Neural cell (in vitro differentiated cells): ENCODE measurements around the gene IPP. TPM values are rescaled to one million over a fixed set of nuclear protein-coding genes. Genes with fewer than 3 reads are reported as not detected.
"Not testable (repeated sequence)": the region's sequence is repeated elsewhere in the genome, so short reads cannot be mapped to it uniquely, and the experiment has no call there.

Experiments used
- H2AFZ ChIP-seq: fragments of 200-600, 300-800 bp; sonication (generic), shearing (Covaris generic); 2 replicates; pipeline ENCODE4 v1.6.0; 2014; ENCODE audit warnings: low read depth, mild to moderate bottlenecking, antibody characterized with exemption, low read length, moderate library complexity
- H3F3A ChIP-seq: fragments of 200-600 bp; shearing (Covaris generic); 2 replicates; pipeline ENCODE4 v1.6.1; 2016; ENCODE audit warnings: mild to moderate bottlenecking, moderate library complexity, mixed read lengths, antibody characterized with exemption, low read length; ENCODE audit not compliant: insufficient read depth, poor library complexity, severe bottlenecking
- H3K27ac ChIP-seq: fragments of 200-600, 300-800 bp; sonication (generic), shearing (Covaris generic); 2 replicates; pipeline ENCODE4 v1.5.1; 2014; ENCODE audit warnings: mild to moderate bottlenecking, low read length, moderate library complexity
- H3K27me3 ChIP-seq: fragments of 300-800, 200-600 bp; sonication (generic), shearing (Covaris generic); 2 replicates; pipeline ENCODE4 v1.6.0; 2014; ENCODE audit warnings: mild to moderate bottlenecking, low read depth, low read length, moderate library complexity; ENCODE audit not compliant: insufficient read depth
- H3K36me3 ChIP-seq: fragments of 300-800, 200-600 bp; sonication (generic), shearing (Covaris generic); 2 replicates; pipeline ENCODE4 v1.5.1; 2014; ENCODE audit warnings: mild to moderate bottlenecking, antibody characterized with exemption, low read length, moderate library complexity; ENCODE audit not compliant: insufficient read depth
- H3K4me2 ChIP-seq: fragments of 300-800, 200-600 bp; sonication (generic), shearing (Covaris generic); 2 replicates; pipeline ENCODE4 v1.6.0; 2014; ENCODE audit warnings: mild to moderate bottlenecking, low read length
- H3K4me3 ChIP-seq: fragments of 300-800, 200-600 bp; sonication (generic), shearing (Covaris generic); 2 replicates; pipeline ENCODE4 v1.5.1; 2014; ENCODE audit warnings: mild to moderate bottlenecking, low read length, moderate library complexity
- H3K79me2 ChIP-seq: fragments of 200-600 bp; shearing (Covaris generic); replicated peaks from 2 replicates; pipeline ENCODE4 v1.6.0; 2014; ENCODE audit warnings: mild to moderate bottlenecking, low read length, moderate library complexity; ENCODE audit not compliant: insufficient read depth
- H3K9ac ChIP-seq: fragments of 300-800, 200-600 bp; sonication (generic), shearing (Covaris generic); 2 replicates; pipeline ENCODE4 v1.6.1; 2016; ENCODE audit warnings: mild to moderate bottlenecking, low read length, mixed read lengths
- H3K9me2 ChIP-seq: fragments of 200-600 bp; shearing (Covaris generic); 2 replicates; pipeline ENCODE4 v1.6.1; 2016; ENCODE audit warnings: mild to moderate bottlenecking, low read length, mixed read lengths; ENCODE audit not compliant: insufficient read depth
- H3K9me3 ChIP-seq: fragments of 200-600, 300-800 bp; sonication (generic), shearing (Covaris generic); 2 replicates; pipeline ENCODE4 v1.6.1; 2016; ENCODE audit warnings: mild to moderate bottlenecking, mixed run types, low read length, moderate library complexity, mixed read lengths
- H4K20me1 ChIP-seq: fragments of 200-600 bp; shearing (Covaris generic); 2 replicates; pipeline ENCODE4 v1.6.1; 2016; ENCODE audit warnings: mild to moderate bottlenecking, mixed run types; ENCODE audit not compliant: insufficient read depth
- CTCF ChIP-seq: fragments of 450-650 bp; IDR thresholded peaks from 2 replicates; pipeline ENCODE4 v1.5.1; 2014; ENCODE audit warnings: antibody characterized with exemption, mild to moderate bottlenecking, moderate library complexity; ENCODE audit not compliant: poor library complexity, severe bottlenecking
- EP300 ChIP-seq: fragments of 450-650 bp; conservative IDR thresholded peaks from 2 replicates; pipeline ENCODE4 v1.6.1; 2014; ENCODE audit warnings: antibody characterized with exemption, mild to moderate bottlenecking, moderate library complexity; ENCODE audit not compliant: poor library complexity, severe bottlenecking
- EZH2 ChIP-seq: fragments of 200-600, 300-800 bp; shearing (Covaris generic), sonication (generic); IDR thresholded peaks from 2 replicates; pipeline ENCODE4 v1.6.1; 2014; ENCODE audit warnings: antibody characterized with exemption, low read length, borderline replicate concordance, mild to moderate bottlenecking; ENCODE audit not compliant: insufficient read depth, poor library complexity, severe bottlenecking
- MXI1 ChIP-seq: fragments of 450-650 bp; conservative IDR thresholded peaks from 2 replicates; pipeline ENCODE4 v1.6.1; 2014; ENCODE audit warnings: antibody characterized with exemption, mild to moderate bottlenecking; ENCODE audit not compliant: poor library complexity, severe bottlenecking
- RAD21 ChIP-seq: fragments of 450-650 bp; conservative IDR thresholded peaks from 2 replicates; pipeline ENCODE4 v1.6.1; 2014; ENCODE audit warnings: antibody characterized with exemption, mild to moderate bottlenecking, moderate library complexity
- SMC3 ChIP-seq: fragments of 450-650 bp; conservative IDR thresholded peaks from 2 replicates; pipeline ENCODE4 v1.6.1; 2014; ENCODE audit warnings: antibody characterized with exemption, mild to moderate bottlenecking, moderate library complexity; ENCODE audit not compliant: poor library complexity
- TAF1 ChIP-seq: IDR thresholded peaks from 2 replicates; pipeline ENCODE4 v1.6.1; 2012; ENCODE audit warnings: low read depth
- polyA plus RNA-seq: library from polyadenylated mRNA; depleted of rRNA; stranded (reverse); fragments of >200 nt; gene quantifications from 2 replicates; pipeline ENCODE4 v1.2.3, GENCODE V29; 2014
- TF ChIP-seq, protein P1 (sequence below): IDR thresholded peaks from 2 replicates; pipeline ENCODE4 v1.6.1; 2012; ENCODE audit warnings: borderline replicate concordance

The IPP gene
- polyA plus RNA-seq, 1 donor from 2014 or later: 8.3 TPM

- Histone ChIP-seq H3K4me3 (no peak overlapping the region), H3K27ac (no peak overlapping the region), H3K9ac (no peak overlapping the region), H3K9me3 (no peaks in the 10 kb centered on the region), H2AFZ (no peak overlapping the region), H3K27me3 (no peaks in the 10 kb centered on the region), H3K4me2 (no peak overlapping the region), H3K9me2 (no peaks in the 10 kb centered on the region), H3K79me2 (no peaks in the 10 kb centered on the region), H4K20me1 (no peaks in the 10 kb centered on the region), H3F3A (no peaks in the 10 kb centered on the region), H3K36me3 (no peaks in the 10 kb centered on the region)
- no peak for TF ChIP-seq CTCF
These were observed 1.6 kb upstream of the IPP start for GRCh38 chr1:45752014-45752413.

DNA sequence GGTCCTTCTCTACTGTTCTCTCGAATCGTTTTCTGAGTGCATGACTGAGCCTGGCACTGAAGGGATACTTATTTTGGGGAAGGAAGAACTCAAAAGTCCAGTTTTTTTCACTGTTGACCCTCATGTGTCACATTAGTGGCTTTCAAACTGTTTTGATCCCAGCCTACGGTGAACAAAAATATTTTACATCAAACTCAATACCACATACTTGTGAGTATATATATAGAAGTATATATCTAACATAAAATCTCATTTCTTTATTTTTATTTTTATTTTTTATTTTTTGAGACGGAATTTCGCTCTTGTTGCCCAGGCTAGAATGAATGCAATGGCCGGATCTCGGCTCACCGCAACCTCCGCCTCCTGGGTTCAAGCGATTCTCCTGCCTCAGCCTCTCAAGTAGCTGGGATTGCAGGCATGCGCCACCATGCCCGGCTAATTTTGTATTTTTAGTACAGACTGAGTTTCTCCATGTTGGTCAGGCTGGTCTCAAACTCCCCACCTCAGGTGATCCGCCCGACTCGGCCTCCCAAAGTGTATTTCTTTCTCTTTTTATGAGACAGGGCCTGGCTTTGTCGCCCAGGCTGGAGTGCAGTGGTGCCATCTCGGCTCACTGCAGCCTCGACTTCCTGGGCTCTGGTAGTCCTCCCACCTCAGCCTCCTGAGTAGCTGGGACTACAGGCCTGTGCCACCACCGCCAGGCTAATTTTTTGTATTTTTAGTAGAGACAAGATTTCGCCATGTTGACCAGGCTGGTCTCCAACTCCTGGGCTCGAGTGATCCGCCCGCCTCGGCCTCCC lies 786 bp upstream of the IPP start:
- H3K4me3 ChIP-seq: peak overlapping the region; percentile 79
- not testable (repeated sequence) for H4K20me1 ChIP-seq, H3K27me3 ChIP-seq, H3K79me2 ChIP-seq, H3F3A ChIP-seq, H3K9me2 ChIP-seq, H3K9me3 ChIP-seq, H3K36me3 ChIP-seq
- peak overlapping the region; percentile 85 for H3K27ac ChIP-seq
- H3K9ac ChIP-seq: peak overlapping the region; percentile 87
- H3K4me2 ChIP-seq: peak overlapping the region; percentile 93
- peak overlapping the region; percentile 99 for H2AFZ ChIP-seq

DNA sequence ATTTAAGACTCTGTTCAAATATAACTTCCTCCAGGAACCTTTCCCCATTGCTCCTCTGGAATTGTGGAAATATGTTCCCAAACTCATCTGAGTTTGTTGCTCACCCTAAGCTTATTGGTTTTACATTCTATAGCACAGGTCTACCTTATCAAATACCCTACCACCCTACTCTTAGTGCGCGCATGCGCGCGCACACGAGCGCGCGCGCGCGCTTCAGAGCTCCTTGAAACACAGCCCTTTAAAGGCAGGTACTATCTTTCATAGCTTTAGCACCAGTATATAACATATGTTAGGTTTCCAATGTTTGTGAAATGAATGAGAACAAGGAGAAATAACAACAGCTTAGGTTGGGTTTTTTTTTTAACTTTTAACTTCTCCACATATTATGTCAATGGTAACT lies 3.5 kb downstream of the IPP start:
- Histone ChIP-seq H3F3A (no peaks in the 10 kb centered on the region), H3K9me2 (no peaks in the 10 kb centered on the region), H3K27me3 (no peaks in the 10 kb centered on the region), H3K9me3 (no peaks in the 10 kb centered on the region), H4K20me1 (no peaks in the 10 kb centered on the region), H3K9ac (no peak overlapping the region), H3K79me2 (no peaks in the 10 kb centered on the region), H3K27ac (no peak overlapping the region), H3K4me3 (no peak overlapping the region), H2AFZ (no peak overlapping the region), H3K4me2 (no peak overlapping the region), H3K36me3 (no peaks in the 10 kb centered on the region)
- TF ChIP-seq SMC3 (no peak), TAF1 (no peak), CTCF (no peak), EZH2 (no peak), RAD21 (no peak), MXI1 (no peak), EP300 (no peak)
- TF ChIP-seq, protein P1, sequence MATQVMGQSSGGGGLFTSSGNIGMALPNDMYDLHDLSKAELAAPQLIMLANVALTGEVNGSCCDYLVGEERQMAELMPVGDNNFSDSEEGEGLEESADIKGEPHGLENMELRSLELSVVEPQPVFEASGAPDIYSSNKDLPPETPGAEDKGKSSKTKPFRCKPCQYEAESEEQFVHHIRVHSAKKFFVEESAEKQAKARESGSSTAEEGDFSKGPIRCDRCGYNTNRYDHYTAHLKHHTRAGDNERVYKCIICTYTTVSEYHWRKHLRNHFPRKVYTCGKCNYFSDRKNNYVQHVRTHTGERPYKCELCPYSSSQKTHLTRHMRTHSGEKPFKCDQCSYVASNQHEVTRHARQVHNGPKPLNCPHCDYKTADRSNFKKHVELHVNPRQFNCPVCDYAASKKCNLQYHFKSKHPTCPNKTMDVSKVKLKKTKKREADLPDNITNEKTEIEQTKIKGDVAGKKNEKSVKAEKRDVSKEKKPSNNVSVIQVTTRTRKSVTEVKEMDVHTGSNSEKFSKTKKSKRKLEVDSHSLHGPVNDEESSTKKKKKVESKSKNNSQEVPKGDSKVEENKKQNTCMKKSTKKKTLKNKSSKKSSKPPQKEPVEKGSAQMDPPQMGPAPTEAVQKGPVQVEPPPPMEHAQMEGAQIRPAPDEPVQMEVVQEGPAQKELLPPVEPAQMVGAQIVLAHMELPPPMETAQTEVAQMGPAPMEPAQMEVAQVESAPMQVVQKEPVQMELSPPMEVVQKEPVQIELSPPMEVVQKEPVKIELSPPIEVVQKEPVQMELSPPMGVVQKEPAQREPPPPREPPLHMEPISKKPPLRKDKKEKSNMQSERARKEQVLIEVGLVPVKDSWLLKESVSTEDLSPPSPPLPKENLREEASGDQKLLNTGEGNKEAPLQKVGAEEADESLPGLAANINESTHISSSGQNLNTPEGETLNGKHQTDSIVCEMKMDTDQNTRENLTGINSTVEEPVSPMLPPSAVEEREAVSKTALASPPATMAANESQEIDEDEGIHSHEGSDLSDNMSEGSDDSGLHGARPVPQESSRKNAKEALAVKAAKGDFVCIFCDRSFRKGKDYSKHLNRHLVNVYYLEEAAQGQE: no peak

- not testable (repeated sequence) for H2AFZ ChIP-seq, H3K79me2 ChIP-seq, H3K36me3 ChIP-seq, H3K9ac ChIP-seq, H3K4me2 ChIP-seq, H3K27me3 ChIP-seq, H4K20me1 ChIP-seq, H3K27ac ChIP-seq, H3K9me3 ChIP-seq, H3K4me3 ChIP-seq, H3F3A ChIP-seq, H3K9me2 ChIP-seq
These were observed 10.8 kb downstream of the IPP start for GRCh38 chr1:45739641-45740156.
